NCI-H1092 treated with DMSO at 0.1 percent for 48 hours (cell line): ENCODE measurements around the gene UBE2H.
"Not testable (repeated sequence)": the region's sequence is repeated elsewhere in the genome, so short reads cannot be mapped to it uniquely, and the experiment has no call there.

Experiments
- DNase-seq: peaks from one replicate; lab custom pipeline; 2025; lab: John Stamatoyannopoulos, UW

The UBE2H gene

GRCh38 chr7:129823143-129823542 is 129.6 kb downstream of the UBE2H start:
- DNase-seq, result not testable (repeated sequence)

- no peak for DNase-seq
These were observed 131.3 kb downstream of the UBE2H start for GRCh38 chr7:129821476-129821875.

- no peak for DNase-seq
These were observed 136.0 kb downstream of the UBE2H start for GRCh38 chr7:129816742-129817141.

GRCh38 chr7:129807863-129808262 is 144.9 kb downstream of the UBE2H start:
- DNase-seq, result no peak

- no peak for DNase-seq
These were observed 147.7 kb downstream of the UBE2H start for GRCh38 chr7:129804890-129805719.

- no peak for DNase-seq
These were observed 148.5 kb downstream of the UBE2H start for GRCh38 chr7:129804111-129804889.

GRCh38 chr7:129803546-129804081 is 149.1 kb downstream of the UBE2H start:
- no peak for DNase-seq

- no peak for DNase-seq
These were observed 150.9 kb downstream of the UBE2H start for GRCh38 chr7:129801882-129802281.

- no peak for DNase-seq
These were observed 151.9 kb downstream of the UBE2H start for GRCh38 chr7:129800901-129801300.

GRCh38 chr7:129799350-129799955 is 153.3 kb downstream of the UBE2H start:
- DNase-seq, result no peak

- DNase-seq, result no peak
These were observed 154.0 kb downstream of the UBE2H start for GRCh38 chr7:129798616-129799349.

- no peak for DNase-seq
These were observed 155.5 kb downstream of the UBE2H start for GRCh38 chr7:129797214-129797789.

- no peak for DNase-seq
These were observed 156.5 kb downstream of the UBE2H start for GRCh38 chr7:129796186-129796775.

GRCh38 chr7:129794461-129794860 is 158.3 kb downstream of the UBE2H start:
- not testable (repeated sequence) for DNase-seq

- no peak for DNase-seq
These were observed 159.1 kb downstream of the UBE2H start for GRCh38 chr7:129793506-129794310.

- no peak for DNase-seq
These were observed 160.0 kb downstream of the UBE2H start for GRCh38 chr7:129792721-129793120.

GRCh38 chr7:129790136-129790535 is 162.6 kb downstream of the UBE2H start:
- no peak for DNase-seq

GRCh38 chr7:129789652-129790051 is 163.1 kb downstream of the UBE2H start:
- DNase-seq, result no peak

GRCh38 chr7:129789000-129789399 is 163.8 kb downstream of the UBE2H start:
- no peak for DNase-seq
